Fibroblast of pulmonary artery (primary cell): Measurements from ENCODE around the gene TMEM237.

ENCODE experiments used
- DNase-seq: peaks from one replicate; pipeline ENCODE4 v3.0.0-alpha.2; 2010; ENCODE audit warnings: low read depth
- H3K4me3 ChIP-seq: replicated peaks from 2 replicates; pipeline ENCODE4 v1.5.1; 2011; ENCODE audit warnings: low read depth, mild to moderate bottlenecking, control low read depth, low read length, moderate library complexity
- CTCF ChIP-seq: IDR thresholded peaks from 2 replicates; pipeline ENCODE4 v1.5.1; 2011; ENCODE audit warnings: mild to moderate bottlenecking, control low read depth, low read length, inconsistent platforms; ENCODE audit errors: missing control alignments

TMEM237 gene

GRCh38 chr2:201628545-201628944, 14.8 kb downstream of the TMEM237 start:
- no peak overlapping the region for H3K4me3 ChIP-seq
- no peak for TF ChIP-seq CTCF
- no peak for DNase-seq

- no peak overlapping the region for H3K4me3 ChIP-seq
- TF ChIP-seq CTCF: no peak
- DNase-seq: peak; percentile 19
Observed at GRCh38 chr2:201622306-201622970, 20.9 kb downstream of the TMEM237 start.

GRCh38 chr2:201621293-201621999, 21.9 kb downstream of the TMEM237 start:
- DNase-seq: peak; percentile 27
- H3K4me3 ChIP-seq: no peak overlapping the region
- no peak for TF ChIP-seq CTCF

GRCh38 chr2:201618744-201619662, 24.3 kb downstream of the TMEM237 start:
- peak; percentile 78 for DNase-seq
- peak; percentile 34 for TF ChIP-seq CTCF
- peak overlapping the region; percentile 37 for H3K4me3 ChIP-seq

GRCh38 chr2:201608021-201608420, 35.3 kb downstream of the TMEM237 start:
- DNase-seq: no peak
- H3K4me3 ChIP-seq: no peak overlapping the region
- TF ChIP-seq CTCF: no peak

- H3K4me3 ChIP-seq: no peak overlapping the region
- DNase-seq: no peak
- TF ChIP-seq CTCF: no peak
Observed at GRCh38 chr2:201607568-201607967, 35.7 kb downstream of the TMEM237 start.
